ENCODE measurements around the gene NRP2.

NRP2 gene

DNA sequence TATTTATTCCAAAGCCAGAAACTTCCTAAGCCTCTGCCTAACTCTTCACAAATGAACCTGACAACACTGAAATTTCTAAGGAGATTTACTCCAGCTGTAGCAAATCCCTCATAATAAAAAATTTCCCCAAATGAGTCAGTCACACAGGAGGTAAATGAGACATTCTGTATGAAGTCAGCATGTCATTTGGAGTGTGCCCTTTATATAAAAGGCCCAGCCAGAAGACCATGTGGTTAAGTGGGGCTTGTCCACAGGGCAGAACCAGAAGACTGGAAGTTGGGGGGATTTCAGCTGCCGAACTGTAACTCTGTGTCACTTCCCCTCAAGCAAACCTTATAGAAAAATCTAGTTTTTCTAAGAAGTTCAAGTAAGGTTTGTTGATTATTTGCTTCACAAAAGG is 30.2 kb downstream of the NRP2 start:
- DNase-seq = no peak

- no peak for DNase-seq
These were observed 30.8 kb downstream of the NRP2 start for GRCh38 chr2:205713086-205713485.

DNA sequence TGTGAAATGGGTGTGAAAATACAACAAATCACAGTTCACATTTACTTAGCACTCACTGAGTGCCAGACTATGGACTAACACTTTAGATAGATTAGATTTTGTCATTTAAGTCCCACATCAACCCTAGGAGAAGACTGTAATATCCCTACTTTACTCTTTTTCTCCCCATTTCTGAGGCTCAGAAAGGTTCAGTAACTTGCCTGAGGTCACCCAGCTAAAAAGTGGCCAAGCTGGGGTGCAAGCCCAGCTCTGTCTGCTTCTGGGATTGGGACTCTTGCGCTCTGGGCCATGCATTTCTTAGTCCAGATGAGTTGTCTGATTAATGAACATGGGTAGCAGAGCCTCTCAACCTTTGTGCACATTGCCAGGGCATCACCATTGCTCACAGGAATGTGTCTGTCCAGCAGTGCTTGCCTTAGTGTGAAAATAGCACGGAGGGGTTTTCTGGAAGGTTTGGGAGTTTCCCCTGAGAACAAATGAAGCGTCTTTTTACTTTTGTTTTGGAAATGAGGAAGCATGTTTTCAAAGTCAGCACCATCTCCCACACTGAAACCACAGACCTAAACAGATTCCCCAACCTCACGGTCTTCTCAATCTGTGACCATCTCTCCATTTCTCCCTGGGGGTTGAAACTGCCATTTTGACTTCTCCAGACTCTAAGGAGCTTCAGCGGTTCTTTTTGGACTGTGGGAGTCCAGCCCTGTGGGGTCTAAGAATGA is 31.9 kb downstream of the NRP2 start:
- DNase-seq = peak; percentile 12

- no peak for DNase-seq
These were observed 32.8 kb downstream of the NRP2 start for GRCh38 chr2:205714789-205715720.

GRCh38 chr2:205715831-205716525 is 33.7 kb downstream of the NRP2 start:
- no peak for DNase-seq

DNA sequence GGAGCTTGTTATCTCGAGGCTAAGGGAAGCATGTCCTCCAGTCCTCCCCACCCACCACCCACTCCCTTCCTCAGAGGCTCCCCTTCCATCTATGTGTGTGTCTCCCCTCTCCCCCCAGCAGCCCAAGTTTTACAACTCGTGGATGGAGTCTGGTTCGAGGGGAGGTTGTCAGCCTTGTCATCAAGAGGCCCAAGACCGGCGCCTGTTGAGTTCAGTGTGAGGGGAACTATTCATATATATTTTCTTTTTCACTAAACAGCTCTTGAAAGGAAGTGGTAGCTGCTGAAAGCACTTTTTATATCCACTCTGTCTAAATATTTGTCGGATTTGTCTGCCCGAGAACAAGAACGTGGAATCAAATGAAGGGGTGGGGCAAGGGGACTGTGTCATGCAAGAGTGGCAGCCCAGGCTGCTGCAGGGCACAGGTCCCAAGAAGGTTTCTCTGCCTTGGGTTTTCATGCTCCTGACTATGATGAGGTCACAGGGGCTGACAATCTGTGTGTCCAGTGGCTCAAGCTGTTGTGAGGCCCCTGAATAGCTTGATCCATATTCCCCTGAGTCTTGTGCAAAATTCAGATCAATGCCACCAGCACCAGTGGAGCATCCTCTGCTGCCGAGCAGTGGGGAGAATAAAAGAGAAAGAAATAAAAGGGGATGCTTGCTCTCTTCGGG is 35.0 kb downstream of the NRP2 start:
- DNase-seq = no peak

- no peak for DNase-seq
These were observed 35.7 kb downstream of the NRP2 start for GRCh38 chr2:205717999-205718398.

- no peak for DNase-seq
These were observed 37.5 kb downstream of the NRP2 start for GRCh38 chr2:205719847-205720246.

- no peak for DNase-seq
These were observed 38.2 kb downstream of the NRP2 start for GRCh38 chr2:205720451-205720902.

DNA sequence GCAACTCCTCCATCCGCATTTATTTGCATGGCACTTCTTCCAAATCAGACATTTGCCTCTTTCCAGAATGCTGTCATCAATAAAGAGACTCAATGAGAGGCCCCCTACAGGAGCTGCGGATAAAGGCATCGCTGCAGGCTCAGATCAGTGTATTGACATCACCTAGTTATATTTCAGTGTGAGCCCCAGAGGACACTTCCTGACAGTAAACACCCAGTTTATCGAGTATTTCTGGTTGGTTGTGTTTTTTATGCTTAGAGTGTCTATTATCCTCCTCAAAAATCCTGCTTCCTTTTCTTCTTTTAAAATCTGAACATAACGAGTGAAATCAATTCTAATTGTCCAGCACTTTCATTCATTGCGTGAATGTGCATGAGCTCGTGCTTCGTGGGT is 38.8 kb downstream of the NRP2 start:
- peak; percentile 6 for DNase-seq

DNA sequence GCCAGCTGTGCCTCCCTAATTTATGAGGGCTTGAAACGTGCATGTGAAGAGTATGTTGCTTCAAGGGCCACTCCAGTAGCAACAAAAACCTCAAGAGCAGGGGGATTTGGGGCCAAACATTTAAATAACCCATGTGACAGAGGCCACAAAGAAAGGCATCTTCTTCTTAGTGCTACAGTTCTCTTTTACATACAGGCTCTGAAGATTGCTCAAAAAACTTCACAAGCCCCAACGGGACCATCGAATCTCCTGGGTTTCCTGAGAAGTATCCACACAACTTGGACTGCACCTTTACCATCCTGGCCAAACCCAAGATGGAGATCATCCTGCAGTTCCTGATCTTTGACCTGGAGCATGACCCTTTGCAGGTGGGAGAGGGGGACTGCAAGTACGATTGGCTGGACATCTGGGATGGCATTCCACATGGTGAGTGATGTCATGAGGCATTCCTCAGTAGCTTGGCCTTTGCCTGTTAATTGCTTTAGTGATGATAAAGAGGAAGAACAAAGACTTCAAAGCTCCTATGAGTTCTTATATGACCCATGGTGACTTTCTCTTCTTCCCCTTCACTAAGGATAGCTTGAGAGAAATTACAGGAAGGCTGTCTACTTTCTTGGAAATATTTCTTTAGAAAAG is 40.1 kb downstream of the NRP2 start:
- DNase-seq = no peak

GRCh38 chr2:205723179-205723578 is 40.9 kb downstream of the NRP2 start:
- DNase-seq = no peak

DNA sequence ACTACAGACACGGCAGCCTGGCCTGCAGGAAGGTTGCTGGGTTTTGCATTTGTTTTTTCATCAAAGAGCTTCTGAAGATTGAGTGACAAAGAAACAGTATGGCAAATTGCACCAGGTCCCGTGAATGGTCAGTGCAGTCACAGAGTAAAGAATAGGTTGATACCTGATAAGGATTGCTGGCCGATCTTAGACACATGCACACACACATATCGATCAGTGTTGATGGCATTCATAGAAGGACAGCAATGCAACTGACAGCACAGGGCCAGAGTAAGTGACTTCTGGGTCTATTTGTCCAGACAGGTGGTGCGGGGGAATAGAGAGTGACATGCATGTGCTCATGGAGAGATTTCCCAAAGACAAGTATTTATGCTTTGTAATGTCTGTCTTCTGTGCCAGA is 42.8 kb downstream of the NRP2 start:
- no peak for DNase-seq

DNA sequence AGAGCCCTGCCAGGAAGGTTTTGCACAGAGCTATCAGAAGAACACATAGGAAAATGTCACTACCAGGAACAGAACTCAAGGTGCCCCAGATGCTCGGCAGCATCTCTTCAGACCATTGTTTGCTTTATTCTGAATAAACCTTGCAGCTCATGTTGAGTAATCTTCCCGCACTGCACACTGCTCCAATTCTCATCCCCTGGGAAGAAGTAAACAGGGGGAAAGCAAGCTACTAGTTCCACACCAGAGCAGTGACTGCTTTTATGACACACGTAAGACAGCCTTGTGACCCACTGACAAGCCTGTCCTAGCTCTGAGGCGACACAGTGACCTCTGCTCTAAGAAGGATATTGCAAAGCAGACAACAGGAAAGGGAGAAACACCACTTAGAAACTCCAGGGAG is 44.2 kb downstream of the NRP2 start:
- DNase-seq = no peak

DNA sequence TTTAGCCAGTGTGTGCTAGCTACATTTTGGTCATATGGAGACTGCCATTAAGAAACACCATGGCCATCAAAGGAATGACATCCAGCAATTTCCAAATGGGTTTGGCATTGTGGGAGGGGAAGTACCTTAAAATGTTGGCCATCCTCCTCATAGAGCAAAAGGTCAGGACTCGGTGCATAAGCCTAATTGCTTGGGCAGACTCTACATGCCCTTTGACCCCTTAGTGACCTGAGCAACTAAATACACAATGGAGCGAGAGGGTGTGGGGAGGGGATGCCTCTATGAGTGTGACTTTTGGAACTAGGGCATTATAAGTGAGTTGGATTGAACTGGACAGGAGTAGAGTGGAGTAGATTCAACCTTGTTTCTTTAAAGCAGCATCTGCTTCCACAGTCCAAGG is 44.9 kb downstream of the NRP2 start:
- no peak for DNase-seq

- no peak for DNase-seq
These were observed 46.1 kb downstream of the NRP2 start for GRCh38 chr2:205728366-205728765.

- no peak for DNase-seq
These were observed 47.9 kb downstream of the NRP2 start for GRCh38 chr2:205730191-205730590.

GRCh38 chr2:205730701-205731582 is 48.6 kb downstream of the NRP2 start:
- DNase-seq = no peak

GRCh38 chr2:205731583-205731981 is 49.3 kb downstream of the NRP2 start:
- DNase-seq = no peak

GRCh38 chr2:205732314-205732713 is 50.0 kb downstream of the NRP2 start:
- no peak for DNase-seq

- no peak for DNase-seq
These were observed 50.8 kb downstream of the NRP2 start for GRCh38 chr2:205733082-205733481.

All from activated CD4-positive, alpha-beta T cell treated with anti-CD3 and anti-CD28 coated beads, Interleukin-10, Interleukin-2, amounts not matched to agents 100 ng/mL and 50 ng/mL, durations not matched to agents 16 hours and 8 hours (primary cell).